HG02938 (cell line): Measurements from ENCODE around the gene CPVL.

ENCODE experiments used
- ATAC-seq: cut with Tn5 transposase; IDR thresholded peaks from one replicate; pipeline ENCODE4 v1.9.1; 2021; ENCODE audit warnings: mild to moderate bottlenecking, moderate library complexity; ENCODE audit not compliant: unreplicated experiment

Gene CPVL

DNA sequence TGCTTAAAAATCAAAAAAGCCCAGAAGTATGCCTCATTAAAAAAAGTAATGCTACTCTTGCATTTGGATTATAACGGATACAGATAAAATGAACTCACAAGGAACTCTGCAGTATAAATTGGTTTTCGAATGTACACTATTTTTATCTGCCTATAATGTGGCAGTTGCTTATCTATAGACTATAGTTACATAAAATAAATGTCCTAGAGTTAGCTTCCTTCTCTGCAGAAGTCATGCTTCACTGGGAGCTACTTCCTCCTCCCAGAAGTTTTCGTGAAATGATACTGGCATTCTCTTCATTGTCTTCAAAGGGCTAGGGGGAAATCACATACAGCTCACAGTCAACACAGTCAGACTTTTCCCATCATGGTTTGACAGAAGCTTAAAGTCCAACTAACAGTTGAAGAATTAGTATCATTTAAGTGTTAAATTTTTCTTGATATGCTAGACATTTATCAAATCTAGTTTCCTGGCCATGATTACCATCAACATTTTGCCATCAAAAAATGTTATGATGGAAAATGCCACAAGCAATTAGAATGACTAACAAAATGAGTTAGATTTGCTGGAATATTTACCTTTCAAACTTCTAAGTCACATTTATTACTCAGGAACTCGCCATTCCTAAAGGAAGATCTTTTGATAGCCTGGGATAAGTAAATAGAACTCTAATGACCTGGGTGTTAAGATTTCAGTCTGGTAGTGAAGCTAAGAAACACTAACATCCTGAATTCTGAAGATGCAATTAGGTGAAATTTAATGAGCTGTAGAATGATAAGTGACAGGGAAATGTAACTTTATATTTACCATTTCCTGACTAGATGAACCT lies 100.9 kb downstream of the CPVL start:
- ATAC-seq: no peak

DNA sequence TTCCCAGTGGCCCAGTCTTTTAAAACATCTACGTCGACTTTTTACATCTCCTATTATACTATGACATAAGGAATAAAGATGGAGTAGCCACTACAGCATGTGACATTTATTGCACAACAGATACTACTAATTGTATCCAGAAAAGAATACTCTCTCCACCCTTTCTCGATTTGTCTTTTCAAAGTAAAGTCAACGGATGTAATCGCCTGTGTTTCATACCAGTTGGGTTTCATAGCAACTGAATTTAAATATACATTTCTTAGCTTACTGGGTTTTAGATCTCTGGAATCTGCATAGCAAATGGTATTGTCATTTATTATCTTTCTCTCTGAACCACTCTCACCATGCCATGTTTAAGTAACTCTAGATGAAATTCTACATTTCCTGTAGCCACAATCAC lies 101.8 kb downstream of the CPVL start:
- ATAC-seq: no peak

- ATAC-seq: no peak
Measured at GRCh38 chr7:29043576-29043975, 102.8 kb downstream of the CPVL start.

DNA sequence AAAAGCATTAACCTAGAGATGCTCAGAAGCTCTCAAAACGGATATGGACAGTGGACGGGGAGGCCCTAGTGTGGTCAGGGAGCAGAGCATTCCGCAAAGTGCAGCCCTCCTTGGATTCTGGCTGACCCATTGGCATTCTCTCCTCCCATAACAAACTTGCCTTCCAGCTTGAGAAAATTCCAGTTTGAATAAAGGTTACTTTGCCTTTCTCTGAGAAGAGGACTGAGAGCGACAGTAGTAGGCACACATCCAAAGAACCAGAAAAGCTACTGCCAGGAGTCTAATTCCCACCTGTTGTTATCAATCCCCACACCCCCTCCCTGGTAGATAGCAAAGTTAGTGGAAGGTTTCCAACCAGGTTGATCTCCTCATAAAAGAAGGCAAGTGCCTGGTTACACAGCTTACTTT lies 103.5 kb downstream of the CPVL start:
- ATAC-seq: no peak

DNA sequence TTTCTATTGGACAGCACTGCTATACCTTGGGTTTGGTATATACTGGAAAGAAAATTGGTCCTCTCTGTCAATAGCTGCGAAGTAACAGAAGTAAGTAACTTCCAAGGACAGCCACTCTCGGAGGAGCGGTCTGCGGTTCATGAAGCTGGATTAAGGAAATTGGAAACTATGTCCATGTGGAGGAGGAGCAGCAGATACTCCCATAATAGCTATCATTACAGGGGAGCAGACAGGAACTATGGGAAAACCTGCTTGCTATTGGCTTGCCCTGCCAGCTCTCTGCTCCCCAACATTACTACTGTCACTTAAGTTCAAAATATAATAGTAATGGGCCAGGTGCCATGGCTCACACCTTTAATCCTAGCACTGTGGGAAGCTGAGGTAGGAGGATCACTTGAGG lies 104.3 kb downstream of the CPVL start:
- ATAC-seq: no peak

- ATAC-seq: no peak
Measured at GRCh38 chr7:29040579-29040925, 105.8 kb downstream of the CPVL start.

DNA sequence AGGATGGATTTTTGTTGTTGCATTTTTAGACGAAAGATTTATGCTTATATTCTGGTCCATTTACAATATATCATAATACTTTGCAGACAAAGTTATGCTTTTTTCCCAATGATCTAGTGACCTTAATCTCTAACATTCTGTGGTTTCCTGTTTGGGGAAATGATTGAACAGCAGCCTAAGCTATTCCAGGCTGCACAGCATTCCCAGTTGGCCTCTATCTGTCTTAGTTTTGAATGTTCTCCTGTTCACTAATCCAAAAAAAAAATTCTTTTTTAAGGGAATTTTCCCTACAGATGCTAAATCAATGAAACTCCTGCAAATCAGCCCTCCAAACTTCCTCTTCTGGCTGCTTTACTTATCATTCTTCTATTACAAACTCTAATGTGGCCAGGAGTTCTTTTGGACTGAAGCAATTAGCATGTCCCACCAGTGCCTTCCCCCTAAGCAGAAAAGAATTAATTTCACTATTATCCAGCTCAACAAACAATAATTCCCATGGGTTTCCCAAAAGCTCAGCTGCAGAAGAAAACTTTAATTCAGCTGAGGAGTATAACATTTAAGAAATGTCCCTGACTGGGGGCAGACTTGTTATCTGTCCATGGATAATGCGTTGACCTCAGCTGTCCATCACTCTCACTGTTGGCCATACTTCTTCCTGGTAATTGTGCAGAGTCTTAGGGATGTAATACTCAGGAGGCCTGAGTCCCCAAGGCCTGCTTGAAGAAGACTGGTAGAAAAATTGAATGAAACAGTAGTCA lies 106.3 kb downstream of the CPVL start:
- no peak for ATAC-seq

- no peak for ATAC-seq
Measured at GRCh38 chr7:29038463-29038862, 107.9 kb downstream of the CPVL start.

GRCh38 chr7:29035044-29035740 lies 111.1 kb downstream of the CPVL start:
- no peak for ATAC-seq

GRCh38 chr7:29033584-29033983 lies 112.8 kb downstream of the CPVL start:
- ATAC-seq: no peak

GRCh38 chr7:29032146-29032545 lies 114.2 kb downstream of the CPVL start:
- no peak for ATAC-seq

- ATAC-seq: no peak
Measured at GRCh38 chr7:29030781-29031275, 115.5 kb downstream of the CPVL start.

DNA sequence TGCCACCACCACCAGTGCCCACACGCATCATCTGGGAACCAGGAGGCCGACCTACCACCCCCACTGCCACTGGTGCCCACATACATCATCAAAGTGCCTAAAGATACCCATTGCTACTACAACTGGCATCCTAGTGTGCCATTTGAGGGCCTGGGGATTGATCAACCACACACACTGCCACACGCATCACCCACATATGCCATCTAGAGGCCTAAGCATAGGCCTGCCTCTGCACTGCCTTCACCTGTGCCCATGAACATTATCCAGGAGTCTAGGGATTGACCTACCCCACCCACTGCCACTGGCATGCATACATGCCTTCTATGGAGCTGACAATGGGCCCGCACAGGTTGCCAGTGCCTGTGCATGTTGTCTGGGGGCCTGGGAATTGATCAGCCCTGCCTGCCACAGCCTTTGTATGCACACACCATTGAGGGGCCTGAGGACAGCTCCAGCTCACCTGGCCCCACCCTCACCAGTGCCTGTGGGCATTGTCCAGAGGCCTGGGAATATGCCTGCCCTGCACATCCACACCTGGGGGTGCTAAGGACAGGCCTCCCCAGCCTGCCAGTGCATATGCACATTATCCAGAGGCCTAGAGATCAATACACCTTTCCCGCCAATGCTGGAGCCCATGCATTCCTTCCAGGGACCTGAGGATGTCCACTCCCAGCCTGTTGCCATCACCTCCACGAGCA lies 123.9 kb downstream of the CPVL start:
- no peak for ATAC-seq

- no peak for ATAC-seq
Measured at GRCh38 chr7:29019896-29020295, 126.4 kb downstream of the CPVL start.

DNA sequence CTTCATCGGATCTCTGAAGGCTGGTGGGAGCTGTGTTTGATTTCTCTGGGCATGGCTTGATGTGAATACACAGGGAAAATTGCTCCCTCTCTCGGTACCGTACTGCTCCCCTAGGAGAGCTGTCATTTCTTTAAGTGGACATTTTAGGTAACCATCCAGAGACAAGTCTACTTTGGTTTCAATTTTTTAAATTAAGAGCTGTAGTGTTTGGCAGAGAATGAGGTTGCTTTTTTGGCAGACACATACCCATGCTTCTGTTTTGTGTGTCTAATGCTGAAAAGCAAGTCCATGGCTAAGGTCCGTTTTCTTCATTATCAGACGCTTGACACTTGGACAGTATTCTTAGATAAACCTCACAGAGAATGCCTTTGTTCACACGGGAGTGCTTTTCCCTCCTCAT lies 127.0 kb downstream of the CPVL start:
- no peak for ATAC-seq

GRCh38 chr7:29017713-29018112 lies 128.6 kb downstream of the CPVL start:
- no peak for ATAC-seq

- ATAC-seq: no peak
Measured at GRCh38 chr7:29014725-29015124, 131.6 kb downstream of the CPVL start.

GRCh38 chr7:29013931-29014330 lies 132.4 kb downstream of the CPVL start:
- no peak for ATAC-seq

DNA sequence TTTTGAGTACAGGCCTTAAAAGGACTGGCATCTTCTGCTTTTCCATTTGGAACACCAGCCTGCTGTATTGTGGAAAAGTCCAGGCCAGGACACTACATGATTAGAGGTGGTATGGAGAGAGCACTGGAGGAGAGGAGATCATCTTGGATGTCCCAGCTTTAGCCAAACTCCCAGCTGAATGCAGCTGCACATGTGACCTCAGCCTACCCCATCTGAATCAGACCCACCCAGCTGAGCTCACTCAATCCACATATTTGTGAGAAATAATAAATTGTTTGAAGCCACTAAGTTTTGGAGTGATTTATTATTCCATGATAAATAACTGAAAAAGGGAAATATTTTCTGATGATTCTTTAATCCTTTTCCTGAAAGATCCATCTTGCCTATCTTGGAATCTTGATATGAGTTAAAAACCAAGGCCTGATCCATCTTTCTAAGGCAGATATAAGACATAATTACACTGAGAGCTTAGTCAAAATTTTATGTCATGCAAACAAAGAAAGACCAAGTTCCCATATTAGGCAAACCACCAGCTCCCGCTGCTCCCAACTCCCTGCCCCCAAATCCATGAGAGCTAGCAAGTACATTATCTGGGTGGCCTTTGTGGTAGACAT lies 133.1 kb downstream of the CPVL start:
- no peak for ATAC-seq

- ATAC-seq: no peak
Measured at GRCh38 chr7:29009947-29010346, 136.4 kb downstream of the CPVL start.

GRCh38 chr7:29008590-29008989 lies 137.7 kb downstream of the CPVL start:
- no peak for ATAC-seq
